ENCODE results near the gene PLAC8L1.

The PLAC8L1 gene

GRCh38 chr5:146101646-146102045, 3.7 kb downstream of the PLAC8L1 start:
- H3K27me3 ChIP-seq (ENCODE audit: control insufficient read depth, low read length) = no peaks in the 10 kb centered on the region
- no peak overlapping the region for H3K4me2 ChIP-seq (ENCODE audit: low read length)
- H3F3A ChIP-seq (ENCODE audit: control insufficient read depth, insufficient read depth) = peaks cover under 1% of the 10 kb centered on the region; the same call in 1 of the 2 replicates
- no peaks in the 10 kb centered on the region for H3K79me2 ChIP-seq (ENCODE audit: control insufficient read depth, low read length)
- H3K9me2 ChIP-seq (replicated peaks; ENCODE audit: control insufficient read depth, low read length) = no peaks in the 10 kb centered on the region
- H3K4me3 ChIP-seq (ENCODE audit: low read length) = no peak overlapping the region
- peaks cover under 1% of the 10 kb centered on the region; the same call in 1 of the 2 replicates for H3K36me3 ChIP-seq (ENCODE audit: control insufficient read depth, low read length)
- H4K20me1 ChIP-seq (ENCODE audit: control insufficient read depth, insufficient read depth, low read depth, low read length) = no peaks in the 10 kb centered on the region; the same call in 1 of the 2 replicates
- no peak for TF ChIP-seq CTCF (IDR thresholded peaks at IDR 0.05; ENCODE audit: low read depth, low read length, poor library complexity, severe bottlenecking)
- no peak for TF ChIP-seq EZH2phosphoT487 (IDR thresholded peaks at IDR 0.05; ENCODE audit: borderline replicate concordance, low read length)
- H3K4me1 ChIP-seq (ENCODE audit: control insufficient read depth, low read length) = peaks cover 9% of the 10 kb centered on the region
- H3K27ac ChIP-seq (ENCODE audit: low read depth, low read length) = no peak overlapping the region
- H3K9me3 ChIP-seq (ENCODE audit: control insufficient read depth, insufficient read depth, low read length) = no peaks in the 10 kb centered on the region

- Histone ChIP-seq H3K4me2 (ENCODE audit: low read length) (no peak overlapping the region), H3K79me2 (ENCODE audit: control insufficient read depth, low read length) (no peaks in the 10 kb centered on the region), H3K9me3 (ENCODE audit: control insufficient read depth, insufficient read depth, low read length) (no peaks in the 10 kb centered on the region), H3F3A (ENCODE audit: control insufficient read depth, insufficient read depth) (no peaks in the 10 kb centered on the region), H3K27ac (ENCODE audit: low read depth, low read length) (no peak overlapping the region), H3K36me3 (ENCODE audit: control insufficient read depth, low read length) (no peaks in the 10 kb centered on the region), H3K9me2 (replicated peaks; ENCODE audit: control insufficient read depth, low read length) (no peaks in the 10 kb centered on the region), H3K27me3 (ENCODE audit: control insufficient read depth, low read length) (no peaks in the 10 kb centered on the region), H4K20me1 (ENCODE audit: control insufficient read depth, insufficient read depth, low read depth, low read length) (no peaks in the 10 kb centered on the region), H3K4me3 (ENCODE audit: low read length) (no peak overlapping the region), H3K4me1 (ENCODE audit: control insufficient read depth, low read length) (no peaks in the 10 kb centered on the region)
- TF ChIP-seq EZH2phosphoT487 (IDR thresholded peaks at IDR 0.05; ENCODE audit: borderline replicate concordance, low read length) (no peak), CTCF (IDR thresholded peaks at IDR 0.05; ENCODE audit: low read depth, low read length, poor library complexity, severe bottlenecking) (no peak)
Observed at GRCh38 chr5:146098047-146098446, 7.3 kb downstream of the PLAC8L1 start.

GRCh38 chr5:146091881-146092280, 13.5 kb downstream of the PLAC8L1 start:
- H3K9me2 ChIP-seq (replicated peaks; ENCODE audit: control insufficient read depth, low read length) = no peaks in the 10 kb centered on the region
- no peak overlapping the region for H3K4me3 ChIP-seq (ENCODE audit: low read length)
- TF ChIP-seq EZH2phosphoT487 (IDR thresholded peaks at IDR 0.05; ENCODE audit: borderline replicate concordance, low read length) (no peak), CTCF (IDR thresholded peaks at IDR 0.05; ENCODE audit: low read depth, low read length, poor library complexity, severe bottlenecking) (no peak)
- no peak overlapping the region for H3K27ac ChIP-seq (ENCODE audit: low read depth, low read length)
- H4K20me1 ChIP-seq (ENCODE audit: control insufficient read depth, insufficient read depth, low read depth, low read length) = no peaks in the 10 kb centered on the region
- H3K4me2 ChIP-seq (ENCODE audit: low read length) = no peak overlapping the region
- no peaks in the 10 kb centered on the region for H3F3A ChIP-seq (ENCODE audit: control insufficient read depth, insufficient read depth)
- H3K27me3 ChIP-seq (ENCODE audit: control insufficient read depth, low read length) = no peaks in the 10 kb centered on the region
- no peaks in the 10 kb centered on the region for H3K36me3 ChIP-seq (ENCODE audit: control insufficient read depth, low read length)
- no peaks in the 10 kb centered on the region for H3K4me1 ChIP-seq (ENCODE audit: control insufficient read depth, low read length)
- no peaks in the 10 kb centered on the region for H3K79me2 ChIP-seq (ENCODE audit: control insufficient read depth, low read length)
- no peaks in the 10 kb centered on the region for H3K9me3 ChIP-seq (ENCODE audit: control insufficient read depth, insufficient read depth, low read length)

Measured in DOHH2 (cell line).